GM12874 (cell line): ENCODE results near the gene DLGAP1.

ENCODE experiments used
- TF ChIP-seq, protein P1 (sequence below): IDR thresholded peaks from 2 replicates; pipeline ENCODE4 v1.5.1; 2011; ENCODE audit warnings: low read depth, mild to moderate bottlenecking, control low read depth, low read length, moderate library complexity; ENCODE audit not compliant: insufficient read depth

Gene DLGAP1

GRCh38 chr18:4193086-4193485 is 262.0 kb downstream of the DLGAP1 start:
- TF ChIP-seq, protein P1, sequence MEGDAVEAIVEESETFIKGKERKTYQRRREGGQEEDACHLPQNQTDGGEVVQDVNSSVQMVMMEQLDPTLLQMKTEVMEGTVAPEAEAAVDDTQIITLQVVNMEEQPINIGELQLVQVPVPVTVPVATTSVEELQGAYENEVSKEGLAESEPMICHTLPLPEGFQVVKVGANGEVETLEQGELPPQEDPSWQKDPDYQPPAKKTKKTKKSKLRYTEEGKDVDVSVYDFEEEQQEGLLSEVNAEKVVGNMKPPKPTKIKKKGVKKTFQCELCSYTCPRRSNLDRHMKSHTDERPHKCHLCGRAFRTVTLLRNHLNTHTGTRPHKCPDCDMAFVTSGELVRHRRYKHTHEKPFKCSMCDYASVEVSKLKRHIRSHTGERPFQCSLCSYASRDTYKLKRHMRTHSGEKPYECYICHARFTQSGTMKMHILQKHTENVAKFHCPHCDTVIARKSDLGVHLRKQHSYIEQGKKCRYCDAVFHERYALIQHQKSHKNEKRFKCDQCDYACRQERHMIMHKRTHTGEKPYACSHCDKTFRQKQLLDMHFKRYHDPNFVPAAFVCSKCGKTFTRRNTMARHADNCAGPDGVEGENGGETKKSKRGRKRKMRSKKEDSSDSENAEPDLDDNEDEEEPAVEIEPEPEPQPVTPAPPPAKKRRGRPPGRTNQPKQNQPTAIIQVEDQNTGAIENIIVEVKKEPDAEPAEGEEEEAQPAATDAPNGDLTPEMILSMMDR: no peak

- TF ChIP-seq, protein P1: no peak
Measured at GRCh38 chr18:4181882-4182568, 273.1 kb downstream of the DLGAP1 start.

DNA sequence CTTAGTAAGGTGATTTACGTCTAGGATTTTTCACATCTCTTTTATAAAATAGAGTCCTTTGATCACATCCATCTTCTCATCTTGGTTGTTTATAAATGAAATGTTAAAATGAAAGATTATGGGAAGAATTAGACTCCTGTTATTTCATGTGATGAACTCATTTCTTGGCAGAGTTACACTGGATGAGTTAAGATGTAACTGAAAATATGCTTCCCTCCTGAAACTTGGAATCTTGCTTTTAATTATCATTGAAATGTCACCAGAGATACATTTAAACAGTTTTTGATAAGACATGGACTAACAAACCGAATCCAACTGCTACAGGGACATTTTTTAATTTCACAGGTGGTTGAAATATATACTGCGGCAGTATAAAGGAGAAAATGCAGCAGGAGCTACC is 274.0 kb downstream of the DLGAP1 start:
- TF ChIP-seq, protein P1: no peak

DNA sequence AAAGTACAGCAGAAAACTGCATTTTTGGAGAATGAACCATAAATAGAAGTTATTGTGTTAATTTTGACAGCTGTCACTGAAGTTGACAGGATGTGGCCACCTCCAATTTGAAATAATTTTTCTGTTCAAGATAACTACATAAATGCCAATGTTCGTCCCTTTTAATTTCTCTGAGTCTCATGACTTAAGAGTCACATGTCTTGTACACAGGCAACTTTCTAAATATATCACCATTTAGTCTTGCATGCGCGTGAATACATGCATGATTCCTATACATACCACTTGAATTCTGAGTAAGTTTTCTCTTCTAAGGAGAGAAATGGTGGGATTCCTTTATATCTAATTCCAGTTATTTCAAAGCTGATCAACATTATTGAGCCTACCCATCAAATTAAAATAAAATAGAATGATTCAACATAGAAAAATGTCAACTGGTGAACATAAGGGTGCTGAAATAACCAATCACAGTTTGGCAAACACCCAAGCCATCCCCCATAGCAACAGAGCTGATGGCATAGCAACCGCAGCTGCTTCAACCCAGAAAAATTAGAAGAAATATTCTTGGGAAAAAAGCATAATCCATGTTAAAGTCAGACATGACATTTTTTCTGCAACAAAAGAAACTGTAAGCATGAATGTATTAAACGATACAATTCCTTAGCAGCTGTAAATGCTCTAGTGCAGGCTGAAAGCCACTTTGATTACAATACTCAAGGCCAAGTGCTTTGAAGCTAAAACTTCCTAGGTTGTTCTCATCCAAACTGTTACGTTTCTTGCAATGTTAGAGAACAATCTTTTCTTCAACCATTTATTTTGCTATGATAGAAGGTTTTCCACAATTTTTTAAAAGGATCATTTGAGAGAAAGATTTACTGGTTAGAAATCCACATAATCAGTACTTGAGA is 282.7 kb downstream of the DLGAP1 start:
- TF ChIP-seq, protein P1: no peak

DNA sequence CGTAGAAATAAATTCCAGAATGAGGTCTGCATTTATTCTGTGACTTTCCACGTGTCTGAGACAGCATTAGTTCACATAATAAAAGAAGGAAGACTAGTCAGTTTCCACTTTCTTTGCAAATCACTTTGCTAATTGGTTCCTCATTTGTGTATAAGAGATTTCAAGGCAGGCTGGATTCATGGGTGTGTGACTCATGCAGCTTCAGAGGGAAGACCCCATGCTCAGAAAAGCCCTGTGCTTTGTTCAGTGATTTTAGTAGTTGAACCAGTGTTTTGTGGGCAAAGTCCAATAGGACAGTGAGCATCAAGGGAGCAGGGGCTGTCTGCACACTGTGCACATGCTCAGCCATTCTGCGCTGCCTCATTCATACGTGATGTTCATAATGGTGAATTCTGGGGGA is 297.8 kb downstream of the DLGAP1 start:
- TF ChIP-seq, protein P1: no peak

DNA sequence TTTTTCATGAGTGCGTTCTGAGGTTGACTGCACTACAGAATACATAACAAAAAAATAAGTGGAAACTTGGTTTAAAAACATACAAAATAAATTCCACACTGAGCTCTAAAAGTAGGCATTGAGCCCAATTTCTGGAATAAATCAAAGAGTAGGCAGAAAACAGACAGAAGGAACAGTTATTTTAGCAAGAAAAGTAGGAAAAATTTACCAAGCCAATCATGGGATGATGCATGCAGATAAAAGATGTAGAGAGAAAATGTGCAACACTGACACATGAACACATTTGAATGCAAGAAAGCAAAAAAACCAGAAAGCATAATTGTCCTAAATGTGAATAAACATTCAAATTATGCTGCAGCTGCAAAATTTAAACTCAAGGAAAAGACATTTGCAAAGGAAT is 308.3 kb downstream of the DLGAP1 start:
- TF ChIP-seq, protein P1: no peak

- TF ChIP-seq, protein P1: no peak
Measured at GRCh38 chr18:4144201-4144600, 310.9 kb downstream of the DLGAP1 start.
